Coronary artery (tissue), 2 donors: ENCODE measurements around the gene ZNF41.
A peak's percentile ranks its signal among the peaks of the same experiment; 100 is the strongest.
"Not testable (repeated sequence)": the region's sequence is repeated elsewhere in the genome, so short reads cannot be mapped to it uniquely, and the experiment has no call there.

Experiments
- DNase-seq: peaks from one replicate; pipeline ENCODE4 v3.0.0-alpha.2; 2017; ENCODE audit warnings: low spot score
- H3K27ac ChIP-seq, 2 donors: fragments of 200-600 bp; sonication (generic); one replicate each; pipeline ENCODE4 v1.5.1; 2016 to 2019
- H3K4me3 ChIP-seq: fragments of 200-600 bp; sonication (generic); 2 replicates; pipeline ENCODE4 v1.5.1; 2016; ENCODE audit warnings: mild to moderate bottlenecking, moderate library complexity
- CTCF ChIP-seq: fragments of 200-600 bp; sonication (generic); IDR thresholded peaks from one replicate; pipeline ENCODE4 v1.5.1; 2019; ENCODE audit warnings: antibody characterized with exemption

The ZNF41 gene

GRCh38 chrX:47515941-47516665 lies 33.1 kb upstream of the ZNF41 start:
- DNase-seq: no peak
- Histone ChIP-seq H3K27ac (no peak overlapping the region), H3K4me3 (no peak overlapping the region)
- TF ChIP-seq CTCF: no peak

GRCh38 chrX:47514533-47515235 lies 31.7 kb upstream of the ZNF41 start:
- Histone ChIP-seq H3K4me3 (no peak overlapping the region), H3K27ac (no peak overlapping the region)
- DNase-seq: no peak
- no peak for TF ChIP-seq CTCF

- H3K4me3 ChIP-seq: peak overlapping the region; percentile 65
- not testable (repeated sequence) for H3K27ac ChIP-seq, DNase-seq
Measured at GRCh38 chrX:47513034-47513965, 30.3 kb upstream of the ZNF41 start.

GRCh38 chrX:47512383-47512782 lies 29.4 kb upstream of the ZNF41 start:
- not testable (repeated sequence) for H3K4me3 ChIP-seq, DNase-seq, H3K27ac ChIP-seq

- DNase-seq: no peak
- Histone ChIP-seq H3K4me3 (no peak overlapping the region), H3K27ac (no peak overlapping the region)
- no peak for TF ChIP-seq CTCF
Measured at GRCh38 chrX:47507153-47507867, 24.3 kb upstream of the ZNF41 start.

- no peak for TF ChIP-seq CTCF
- H3K27ac ChIP-seq: peak overlapping the region in 1 of 2 donors; percentile 40
- no peak overlapping the region for H3K4me3 ChIP-seq
- DNase-seq: no peak
Measured at GRCh38 chrX:47503151-47503550, 20.1 kb upstream of the ZNF41 start.

GRCh38 chrX:47502316-47503125 lies 19.5 kb upstream of the ZNF41 start:
- no peak for TF ChIP-seq CTCF
- DNase-seq: no peak
- peak overlapping the region in 1 of 2 donors; percentile 40 for H3K27ac ChIP-seq
- no peak overlapping the region for H3K4me3 ChIP-seq
